HCT116 (cell line): ENCODE data around the gene PKP2.

Experiments used
- ATF3 ChIP-seq: IDR thresholded peaks from 2 replicates; pipeline ENCODE4 v1.6.1; 2012
- CEBPB ChIP-seq: IDR thresholded peaks from 2 replicates; pipeline ENCODE4 v1.6.1; 2012; ENCODE audit warnings: low read depth
- CTCF ChIP-seq, 3 experiments: fragments of 200-600 bp in 1 of 3; sonication (generic) in 1 of 3; IDR thresholded peaks in 2 of 3; conservative IDR thresholded peaks in 1 of 3; 2 replicates each; pipeline ENCODE4 v1.5.1; 2012 to 2017; ENCODE audit warnings: low read depth in 2 of 3, low read length in 2 of 3, antibody characterized with exemption in 1 of 3, borderline replicate concordance in 1 of 3, control low read depth in 1 of 3, mild to moderate bottlenecking in 1 of 3, mixed read lengths in 1 of 3, mixed run types in 1 of 3, moderate library complexity in 1 of 3; ENCODE audit not compliant: insufficient read depth in 1 of 3
- EZH2 ChIP-seq: fragments of 200-600 bp; sonication (generic); IDR thresholded peaks from 2 replicates; pipeline ENCODE4 v1.6.1; 2017; ENCODE audit warnings: antibody characterized with exemption, mixed run types
- EZH2phosphoT487 ChIP-seq: fragments of 200-600 bp; IDR thresholded peaks from 2 replicates; pipeline ENCODE4 v1.6.1; 2018; ENCODE audit warnings: antibody characterized with exemption, borderline replicate concordance
- FOSL1 ChIP-seq: IDR thresholded peaks from 2 replicates; pipeline ENCODE4 v1.6.1; 2012; ENCODE audit warnings: low read depth
- JUND ChIP-seq: IDR thresholded peaks from 2 replicates; pipeline ENCODE4 v1.6.1; 2012
- POLR2A ChIP-seq: IDR thresholded peaks from 2 replicates; pipeline ENCODE4 v1.7.0; 2011; ENCODE audit warnings: borderline replicate concordance; ENCODE audit not compliant: insufficient read depth, insufficient read length; ENCODE audit errors: extremely low read depth
- POLR2AphosphoS5 ChIP-seq: IDR thresholded peaks from 2 replicates; pipeline ENCODE4 v1.6.1; 2011; ENCODE audit warnings: mild to moderate bottlenecking, low read depth, low read length, moderate library complexity
- RAD21 ChIP-seq: IDR thresholded peaks from 2 replicates; pipeline ENCODE4 v1.6.1; 2012; ENCODE audit warnings: low read depth, mild to moderate bottlenecking
- ZNF274 ChIP-seq: fragments of 200-500 bp; sonication (Bioruptor generic); IDR thresholded peaks from 2 replicates; pipeline ENCODE4 v1.6.1; 2014; ENCODE audit warnings: mild to moderate bottlenecking, low read depth, low read length, inconsistent platforms

GRCh38 chr12:32826807-32827412 is 69.7 kb downstream of the PKP2 start:
- TF ChIP-seq CTCF (IDR thresholded peaks at IDR 0.05 in 2 of 3, conservative IDR thresholded peaks at IDR 0.05 in 1 of 3; ENCODE audit: borderline replicate concordance in 1 of 3, insufficient read depth in 1 of 3, low read depth in 2 of 3, low read length in 2 of 3) (no peak), RAD21 (no peak), POLR2A (no peak), EZH2phosphoT487 (no peak), EZH2 (no peak), CEBPB (no peak), ATF3 (no peak), POLR2AphosphoS5 (no peak), ZNF274 (no peak), JUND (no peak), FOSL1 (no peak)
